Stimulated activated CD4-positive, alpha-beta T cell treated with anti-CD3 and anti-CD28 coated beads, Interleukin-15, amount 100 ng/mL, for 48 hours (primary cell): ENCODE results near the gene PATJ.
"Not testable (repeated sequence)": the region's sequence is repeated elsewhere in the genome, so short reads cannot be mapped to it uniquely, and the experiment has no call there.

ENCODE experiments used
- DNase-seq, 2 donors: peaks; one replicate each; pipeline ENCODE4 v3.0.0-alpha.2; 2020; ENCODE audit warnings: low read depth in 2 of 2

PATJ gene

DNA sequence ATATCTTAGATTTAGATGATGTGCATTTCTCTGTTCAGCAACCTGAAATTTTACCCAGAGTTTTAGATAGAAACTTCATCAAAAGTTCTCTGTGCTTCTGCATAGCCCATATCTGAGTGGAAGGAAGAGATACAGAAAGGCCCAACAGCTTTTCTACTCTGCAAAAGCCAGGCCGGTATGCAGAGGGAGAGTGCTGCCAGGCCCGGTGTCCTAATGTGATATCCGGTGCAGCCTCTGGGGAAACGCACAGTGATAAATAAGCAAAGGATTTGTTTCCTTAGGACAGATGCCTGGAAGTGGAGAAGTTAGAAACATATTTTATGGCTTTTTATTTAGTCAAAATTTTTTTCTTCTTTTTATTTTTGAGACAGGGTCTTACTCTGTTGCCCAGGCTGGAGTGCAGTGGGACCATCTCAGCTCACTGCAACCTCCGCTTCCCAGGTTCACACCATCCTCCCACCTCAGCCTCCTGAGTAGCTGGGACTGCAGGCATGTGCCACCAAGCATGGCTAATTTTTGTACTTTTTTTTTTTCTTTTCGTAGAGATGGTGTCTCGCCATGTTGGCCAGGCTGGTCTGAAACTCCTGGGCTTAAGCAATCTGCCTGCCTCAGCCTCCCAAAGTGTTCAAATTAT, 145.8 kb downstream of the PATJ start:
- DNase-seq = no peak

DNA sequence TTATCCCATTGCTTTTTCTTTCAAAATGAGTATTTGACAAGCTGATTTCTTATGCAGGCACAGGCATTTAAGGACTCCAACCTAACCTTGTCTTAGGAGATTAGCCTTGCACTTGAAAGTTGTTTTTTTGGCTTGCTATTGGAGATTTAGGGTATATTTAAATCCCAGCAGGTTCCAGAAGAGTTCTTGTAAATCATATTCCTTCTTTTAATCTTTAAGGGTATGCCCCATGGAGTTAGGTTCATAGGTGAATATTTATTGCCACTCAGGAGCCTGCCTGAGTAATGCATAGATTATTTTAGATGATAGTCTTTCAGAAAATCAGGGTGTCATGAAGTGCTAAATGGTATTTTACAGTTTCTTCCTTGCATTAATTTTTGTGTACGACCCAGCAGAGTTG, 146.5 kb downstream of the PATJ start:
- no peak for DNase-seq

DNA sequence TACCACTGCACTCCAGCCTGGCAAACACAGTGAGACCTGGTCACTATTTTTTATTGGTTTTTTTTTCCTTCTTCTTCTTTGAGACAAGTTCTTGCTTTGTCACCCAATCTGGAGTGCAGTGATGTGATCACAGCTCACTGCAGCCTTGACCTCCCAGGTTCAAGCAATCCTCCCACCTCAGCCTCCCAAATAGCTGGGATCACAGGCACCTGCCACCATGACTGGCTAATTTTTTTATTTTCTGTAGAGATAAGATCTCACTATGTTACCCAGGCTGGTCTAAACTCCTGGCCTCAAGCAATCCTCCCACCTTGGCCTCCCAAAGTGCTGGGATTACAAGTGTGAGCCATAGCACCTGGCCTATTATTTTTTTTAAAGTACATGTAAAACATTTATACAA, 148.2 kb downstream of the PATJ start:
- DNase-seq = not testable (repeated sequence)

DNA sequence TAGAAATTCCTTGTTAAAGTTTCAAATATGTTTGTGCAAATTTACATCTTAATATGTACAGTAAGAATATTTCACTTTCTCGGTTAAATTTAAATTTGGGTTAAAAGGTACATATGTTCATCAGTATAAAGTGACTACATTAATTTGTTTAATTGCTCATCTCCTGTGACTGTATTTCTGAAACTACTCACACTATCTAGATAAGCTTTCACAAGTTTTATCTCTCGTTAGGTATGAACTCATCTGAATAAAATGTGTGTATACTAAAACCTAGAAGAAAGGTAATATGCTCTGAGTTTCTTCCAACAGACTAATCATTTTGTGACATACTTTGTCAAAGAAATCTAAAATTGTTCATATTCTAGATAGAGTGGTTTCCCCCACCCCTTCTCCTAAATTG, 150.7 kb downstream of the PATJ start:
- DNase-seq = no peak

DNA sequence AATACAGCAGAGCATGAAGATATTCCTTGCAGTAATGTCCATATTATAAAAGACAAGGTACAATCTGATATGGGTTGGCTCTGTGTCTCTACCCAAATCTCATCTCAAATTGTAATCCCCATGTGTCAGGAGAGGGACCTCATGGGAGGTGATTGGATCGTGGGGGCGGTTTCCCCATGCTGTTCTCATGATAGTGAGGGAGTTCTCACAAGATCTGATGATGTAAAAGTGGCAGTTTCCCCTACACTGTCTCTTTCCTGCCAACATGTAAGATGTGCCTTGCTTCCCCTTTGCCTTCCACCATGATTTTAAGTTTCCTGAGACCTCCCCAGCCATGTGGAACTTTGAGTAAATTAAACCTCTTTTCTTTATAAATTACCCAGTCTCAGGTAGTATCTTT, 152.0 kb downstream of the PATJ start:
- DNase-seq = not testable (repeated sequence)

DNA sequence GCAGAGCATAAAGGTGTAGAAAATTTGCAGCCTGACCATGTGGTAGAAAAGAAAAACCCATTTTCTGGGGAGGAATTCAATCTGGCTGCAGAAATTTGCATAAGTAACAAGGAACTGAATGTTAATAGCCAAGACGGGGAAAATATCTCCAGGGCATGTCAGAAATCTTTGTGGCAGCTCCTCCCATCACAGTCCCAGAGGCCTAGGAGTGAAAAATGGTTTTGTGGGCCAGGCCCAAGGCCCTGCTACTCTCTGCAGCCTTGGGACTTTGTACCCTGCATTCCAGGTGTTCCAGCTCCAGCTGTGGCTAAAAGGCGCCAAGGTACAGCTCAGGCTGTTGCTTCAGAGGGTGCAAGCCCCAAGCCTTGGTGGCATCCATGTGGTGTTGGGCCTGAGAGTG, 152.9 kb downstream of the PATJ start:
- no peak for DNase-seq

DNA sequence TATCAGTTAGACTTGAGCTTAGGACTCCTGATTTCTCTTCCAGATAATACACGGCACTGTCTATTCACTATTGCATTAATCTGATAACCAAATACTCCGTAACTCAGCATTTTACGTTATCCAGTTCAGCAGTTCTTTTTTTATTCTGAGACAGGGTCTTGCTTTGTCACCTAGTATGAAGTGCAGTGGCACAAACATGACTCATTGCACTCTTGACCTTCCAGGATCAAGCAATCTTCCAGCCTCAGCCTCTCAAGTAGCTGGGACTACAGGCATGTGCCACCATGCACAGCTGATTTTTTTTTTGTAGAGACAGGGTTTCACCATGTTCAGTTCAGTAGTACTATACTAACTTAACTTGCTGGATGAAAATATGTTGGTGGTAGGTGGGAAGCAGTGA, 156.4 kb downstream of the PATJ start:
- no peak for DNase-seq

DNA sequence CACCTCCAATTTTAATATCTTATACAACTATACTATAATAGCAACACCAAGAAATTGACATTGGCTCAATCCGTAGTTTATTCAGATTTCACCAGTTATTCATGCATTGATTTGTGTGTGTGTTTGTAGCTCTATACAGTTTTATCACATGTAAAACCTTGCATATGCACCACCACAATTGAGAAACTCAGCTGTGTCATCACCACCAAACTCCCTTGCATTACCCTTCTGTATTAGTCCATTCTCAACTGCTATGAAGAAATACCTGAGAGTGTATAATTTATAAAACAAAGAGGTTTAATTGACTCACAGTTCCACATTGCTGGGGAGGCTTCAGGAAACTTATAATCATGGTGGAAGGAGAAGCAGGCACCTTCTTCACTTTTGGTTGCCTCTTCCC, 162.1 kb downstream of the PATJ start:
- no peak for DNase-seq

DNA sequence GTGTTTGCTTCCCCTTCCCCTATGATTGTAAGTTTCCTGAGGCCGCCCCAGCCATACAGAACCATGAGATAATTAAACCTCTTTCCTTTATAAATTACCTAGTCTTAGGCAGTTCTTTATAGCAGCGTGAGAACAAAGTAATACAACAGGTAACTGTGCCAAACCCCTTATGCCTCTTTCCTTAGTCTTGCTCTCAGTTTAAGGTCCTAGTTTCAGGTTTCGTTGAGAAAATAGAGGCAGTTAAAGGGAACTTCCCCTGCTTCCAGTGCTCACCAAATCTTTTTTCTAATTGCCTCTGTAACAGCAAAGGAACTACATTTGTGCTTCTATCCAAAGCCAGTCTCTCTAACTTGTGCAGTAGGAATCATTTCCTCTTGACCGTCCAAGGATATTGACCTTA, 164.8 kb downstream of the PATJ start:
- no peak for DNase-seq

DNA sequence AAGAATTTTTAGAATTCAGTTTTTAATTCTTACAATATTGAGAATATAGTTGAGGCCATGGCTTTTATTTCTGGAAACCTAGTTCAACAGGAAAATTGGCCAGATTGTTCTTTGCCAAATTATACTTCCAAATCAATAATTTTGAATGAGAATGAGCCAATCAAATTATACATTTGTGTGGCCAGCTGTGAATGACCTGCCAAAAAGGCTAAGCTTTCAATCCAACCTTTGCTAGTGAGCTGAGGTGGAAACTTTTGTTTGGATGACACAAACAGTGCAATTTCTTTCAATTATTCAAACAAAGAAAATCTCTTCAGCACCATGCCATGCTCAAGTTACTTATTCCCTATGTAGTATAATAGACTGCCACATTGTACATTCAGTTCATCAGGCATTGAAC, 167.8 kb downstream of the PATJ start:
- DNase-seq = no peak

DNA sequence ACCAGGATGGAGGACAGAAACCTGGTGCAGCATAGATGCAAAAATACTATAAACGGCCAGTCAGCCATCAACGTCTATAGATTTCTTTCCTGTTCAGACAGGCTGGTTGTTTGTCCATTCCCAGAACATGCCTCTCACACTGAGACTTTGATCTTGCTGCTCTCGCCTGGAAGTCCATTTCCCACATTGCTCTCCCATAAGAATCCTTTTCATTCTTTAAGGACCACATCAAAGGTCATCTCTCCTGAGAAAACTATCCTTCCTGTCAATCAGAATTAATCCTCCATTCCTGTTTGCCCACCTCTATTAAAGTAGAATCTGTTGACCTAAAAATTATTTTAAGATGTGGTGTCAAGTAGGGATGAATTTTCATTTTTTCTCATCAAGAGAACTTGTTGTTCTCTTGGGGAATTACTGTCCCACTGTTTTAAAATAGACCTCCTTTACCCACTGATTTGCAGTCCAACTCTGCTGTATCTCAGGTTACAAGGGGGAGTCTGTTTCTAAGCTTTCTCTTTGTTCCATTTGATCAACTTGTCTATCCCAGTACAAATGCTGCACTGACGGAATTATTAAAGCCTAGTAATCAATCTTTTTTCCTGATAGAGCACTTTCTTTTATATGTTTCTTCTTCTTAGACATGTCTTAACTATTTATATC, 172.7 kb downstream of the PATJ start:
- DNase-seq = no peak

DNA sequence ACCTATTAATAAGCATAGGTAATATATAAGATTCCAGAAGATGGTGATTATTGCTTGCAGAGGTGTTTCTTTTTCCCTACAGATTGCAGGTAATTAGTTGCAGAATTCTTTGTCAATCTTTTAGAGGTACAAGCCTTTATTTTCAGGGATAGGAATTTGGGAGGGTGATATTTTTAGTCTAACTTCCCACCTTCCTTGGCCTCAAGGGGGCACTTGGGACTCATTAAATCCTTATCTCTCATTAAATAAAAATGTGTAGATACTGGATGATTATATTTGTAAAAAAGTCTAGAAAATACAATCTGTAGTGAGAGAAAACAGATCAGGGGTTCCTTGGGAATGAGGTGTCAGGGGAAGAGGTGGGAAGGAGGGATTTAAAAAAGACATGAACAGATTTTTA, 179.2 kb downstream of the PATJ start:
- DNase-seq = no peak

DNA sequence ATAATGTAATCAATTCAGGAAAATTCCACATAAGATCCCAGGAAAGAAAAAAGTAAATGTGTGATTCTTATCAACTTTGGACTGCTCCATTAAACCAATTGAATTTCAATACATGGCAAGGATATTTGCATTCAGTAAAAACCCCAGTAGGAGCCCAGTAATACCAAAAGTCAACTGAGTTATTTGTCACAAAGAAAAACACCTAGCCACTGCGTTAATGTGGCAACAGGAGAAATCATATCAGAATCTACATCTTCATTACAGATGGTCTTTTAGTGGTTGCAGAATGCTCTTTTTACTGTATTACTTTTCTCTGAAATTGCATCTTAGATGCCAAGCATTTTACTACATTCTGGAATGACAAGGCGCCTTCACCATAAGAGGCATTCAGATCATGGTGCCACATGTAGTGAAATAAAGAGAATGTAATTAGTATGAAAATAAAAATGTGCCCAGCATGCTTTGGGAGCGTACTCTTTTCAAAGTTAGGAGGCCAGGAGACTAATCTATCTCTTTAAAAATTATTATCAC, 180.7 kb downstream of the PATJ start:
- no peak for DNase-seq

DNA sequence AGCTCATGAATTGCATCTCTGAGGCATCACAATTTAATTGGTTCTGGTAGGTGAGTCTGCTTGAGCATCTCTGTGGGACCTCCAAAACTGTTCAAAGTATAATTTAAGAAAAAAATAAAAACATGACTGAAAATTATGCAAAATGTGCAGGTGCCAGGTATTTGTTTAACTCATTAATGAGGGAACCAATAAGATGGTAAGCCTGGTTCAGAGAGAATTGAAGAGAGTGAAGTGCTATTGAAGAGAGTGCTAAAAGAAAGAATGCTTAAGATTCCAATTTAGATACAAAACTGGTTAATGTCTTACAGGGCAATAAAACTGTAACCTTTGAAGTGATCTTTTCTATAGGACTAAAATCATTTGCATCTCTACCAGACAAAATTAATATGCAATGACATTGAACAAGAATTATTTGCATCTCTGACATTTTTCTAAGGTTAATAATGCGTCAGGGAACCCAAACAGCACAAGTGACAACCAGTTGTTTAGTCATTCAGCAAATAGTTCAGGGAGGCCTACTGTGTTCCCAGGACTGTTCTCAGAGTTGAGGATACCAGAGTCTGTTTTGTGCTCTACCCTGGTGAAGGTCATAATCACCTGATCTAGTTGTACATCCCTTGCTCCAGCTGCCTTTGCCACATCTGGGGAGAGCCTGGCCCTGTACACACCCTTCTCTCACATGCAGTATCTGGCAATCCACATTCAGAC, 183.5 kb downstream of the PATJ start:
- DNase-seq = no peak

DNA sequence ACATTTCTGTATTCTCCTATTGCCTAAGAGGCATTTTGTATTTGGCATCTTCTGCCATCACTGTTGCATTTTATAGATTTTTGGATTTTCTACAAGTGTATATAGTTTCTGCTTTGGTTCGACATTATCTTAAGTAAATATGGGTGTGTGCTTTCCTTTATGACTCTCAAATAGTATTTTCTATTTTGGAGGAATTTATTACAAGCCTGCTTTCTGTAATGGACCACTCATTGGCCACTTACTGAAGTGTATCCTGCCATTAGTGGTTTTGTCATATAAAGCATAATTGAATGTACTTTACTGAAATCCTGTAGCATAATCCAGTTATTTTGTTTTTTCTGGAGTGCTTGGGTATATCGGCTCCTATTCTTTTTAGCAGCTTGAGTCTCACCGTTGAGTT, 184.3 kb downstream of the PATJ start:
- no peak for DNase-seq

DNA sequence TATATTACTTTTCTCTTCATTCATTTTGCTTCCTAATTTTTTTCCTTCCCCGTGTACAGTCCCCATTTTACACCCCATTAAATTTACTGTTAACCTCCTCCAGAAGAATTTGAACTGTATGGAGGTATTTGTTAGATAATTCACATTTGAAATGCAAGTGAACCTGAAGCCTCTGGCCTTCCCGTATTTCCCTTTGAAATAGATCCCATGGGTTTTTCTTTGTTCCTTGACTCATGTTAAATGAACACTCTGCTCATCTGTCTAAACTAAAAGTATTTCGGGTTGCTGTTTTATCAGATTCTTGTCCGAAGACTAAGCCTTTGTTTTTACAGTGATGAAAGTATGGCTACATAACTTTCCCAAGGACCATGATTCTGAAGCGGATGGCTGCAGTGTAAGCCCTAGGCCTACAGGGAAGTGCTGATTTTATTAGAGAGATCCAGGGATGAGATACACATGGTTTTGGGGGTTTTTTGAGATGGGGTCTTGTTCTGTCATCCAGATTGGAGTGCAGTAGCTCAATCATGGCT, 187.9 kb downstream of the PATJ start:
- DNase-seq = no peak

DNA sequence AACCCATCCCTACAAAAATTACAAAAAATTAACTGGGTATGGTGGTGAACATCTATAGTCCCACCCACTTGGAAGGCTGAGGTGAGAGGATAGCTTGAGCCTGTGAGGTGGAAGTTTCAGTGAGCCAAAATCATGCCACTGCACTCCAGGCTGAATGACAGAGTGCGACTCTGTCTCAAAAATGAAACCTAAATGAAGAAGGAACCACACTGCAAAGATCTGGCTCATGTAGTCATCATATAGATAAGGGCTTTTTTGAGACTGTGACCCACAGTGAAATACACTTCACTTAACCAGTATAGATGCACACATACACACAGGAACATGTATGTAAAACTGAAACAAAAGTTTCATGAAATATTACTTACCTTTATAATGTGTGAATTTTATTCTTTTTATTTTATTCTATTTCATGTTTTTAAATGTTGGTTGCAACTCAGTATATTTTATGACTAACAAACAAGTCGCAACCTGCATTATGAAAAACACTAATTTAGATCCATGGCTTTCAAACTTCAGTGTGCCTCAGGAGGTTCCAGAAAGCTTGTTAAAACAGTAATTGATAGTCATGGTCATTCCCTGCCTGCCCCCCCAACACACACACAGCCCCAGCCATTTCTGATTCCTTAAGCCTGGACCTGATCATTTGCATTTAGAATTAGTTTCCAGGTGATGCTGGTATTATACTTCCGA, 189.5 kb downstream of the PATJ start:
- DNase-seq = no peak

DNA sequence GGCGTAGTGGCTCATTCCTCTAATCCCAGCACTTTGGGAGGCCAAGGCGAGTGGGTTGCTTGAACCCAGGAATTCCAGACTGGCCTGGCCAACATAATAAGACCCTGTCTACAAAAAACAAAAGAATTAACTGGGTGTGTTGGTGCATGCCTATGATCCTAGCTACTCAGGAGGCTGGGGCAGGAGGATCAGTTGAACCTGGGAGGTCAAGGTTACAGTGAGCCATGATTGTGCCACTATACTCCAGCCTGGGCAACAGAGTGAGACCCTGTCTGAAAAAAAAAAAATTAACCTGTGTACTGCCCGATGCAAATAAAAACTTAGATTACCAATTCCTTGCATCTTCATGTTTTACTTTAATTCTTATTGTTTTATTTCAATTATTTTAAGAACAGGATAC, 193.2 kb downstream of the PATJ start:
- no peak for DNase-seq

DNA sequence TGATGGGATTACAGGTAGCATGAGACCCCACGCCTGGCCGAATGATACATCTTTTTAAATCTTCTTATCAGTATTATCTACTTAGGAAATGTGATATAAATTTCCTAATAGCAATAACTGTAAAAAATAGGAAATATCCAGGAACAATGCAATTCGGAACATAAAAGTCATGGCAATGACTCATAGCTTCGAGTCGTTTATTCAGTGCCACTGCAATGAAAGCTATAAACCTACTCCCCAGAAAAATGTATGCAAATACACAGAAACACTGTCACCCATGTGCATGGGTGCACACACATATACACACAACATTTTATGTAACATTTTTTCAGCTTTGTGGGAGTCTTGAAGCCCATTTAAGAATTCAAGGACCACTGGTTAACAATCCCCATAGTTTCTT, 194.6 kb downstream of the PATJ start:
- DNase-seq = no peak

DNA sequence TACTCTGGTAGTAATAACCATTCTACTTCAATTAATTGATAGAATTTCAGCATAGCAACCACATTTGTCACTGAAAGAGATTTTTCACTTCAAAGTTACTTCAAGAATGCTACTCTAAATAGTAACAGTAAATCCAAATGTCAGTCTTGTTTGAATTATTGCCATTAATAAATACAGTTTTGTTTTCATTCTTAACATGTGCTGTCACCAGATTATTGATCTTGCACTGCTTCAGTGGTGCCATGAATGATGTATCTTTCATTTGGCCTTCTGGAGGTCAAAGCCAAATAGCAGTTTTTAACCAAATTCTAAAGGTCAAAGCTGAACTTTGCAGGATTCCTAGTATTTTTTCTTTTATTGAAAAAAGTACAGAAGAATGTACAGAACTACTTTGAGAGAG, 199.5 kb downstream of the PATJ start:
- DNase-seq = no peak

DNA sequence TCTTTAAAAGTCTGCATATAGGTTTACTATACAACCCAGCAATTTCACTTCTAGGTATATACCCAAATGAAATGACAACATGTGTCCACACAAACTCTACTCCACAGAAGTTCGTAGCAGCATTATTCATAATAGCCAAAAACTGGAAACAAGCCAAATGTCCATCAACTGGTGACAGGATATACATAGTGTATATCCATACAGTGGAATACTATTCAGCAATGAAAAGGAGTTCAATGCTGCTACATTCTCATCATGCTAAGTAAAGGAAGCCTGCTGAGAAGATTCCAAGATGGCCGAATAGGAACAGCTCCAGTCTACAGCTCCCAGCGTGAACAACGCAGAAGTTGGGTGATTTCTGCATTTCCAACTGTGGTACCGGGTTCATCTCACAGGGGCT, 200.6 kb downstream of the PATJ start:
- no peak for DNase-seq

DNA sequence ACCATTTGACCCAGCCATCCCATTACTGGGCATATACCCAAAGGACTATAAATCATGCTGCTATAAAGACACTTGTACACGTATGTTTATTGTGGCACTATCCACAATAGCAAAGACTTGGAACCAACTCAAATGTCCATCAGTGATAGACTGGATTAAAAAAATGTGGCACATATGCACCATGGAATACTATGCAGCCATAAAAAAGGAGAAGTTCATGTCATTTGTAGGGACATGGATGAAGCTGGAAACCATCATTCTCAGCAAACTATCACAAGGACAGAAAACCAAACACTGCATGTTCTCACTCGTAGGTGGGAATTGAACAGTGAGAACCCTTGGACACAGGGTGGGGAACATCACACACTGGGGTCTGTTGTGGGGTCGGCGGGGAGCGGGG, 206.4 kb downstream of the PATJ start:
- DNase-seq = not testable (repeated sequence)
